Measurements from ENCODE around the gene GFRA1. TPM values are rescaled to one million over a fixed set of nuclear protein-coding genes. Genes with fewer than 3 reads are reported as not detected.
"Not testable (repeated sequence)": the region's sequence is repeated elsewhere in the genome, so short reads cannot be mapped to it uniquely, and the experiment has no call there.

GFRA1 gene
- total and polyA plus RNA-seq, 2 of the 8 experiments (the other 6 are each of a cell fraction or from before 2014, with no cell fraction given) = 1.1 to 2.0 TPM

GRCh38 chr10:116035406-116035805 lies 237.6 kb downstream of the GFRA1 start:
- H3K23me2 ChIP-seq (ENCODE audit: low read depth, low read length) = not testable (repeated sequence)

More at GRCh38 chr10:116035406-116035805, 237.6 kb downstream of the GFRA1 start:
- H3K27me3 ChIP-seq (replicated peaks in 1 of 4; ENCODE audit: control insufficient read depth in 3 of 4, extremely low read depth in 1 of 4, insufficient read depth in 3 of 4, low read length in 3 of 4); CTCF ChIA-PET (ENCODE audit: partially characterized antibody); H3K56ac ChIP-seq (replicated peaks; ENCODE audit: insufficient read length, low read depth, low read length); H3K18ac ChIP-seq (ENCODE audit: extremely low read depth, low read length); H3K4ac ChIP-seq (replicated peaks; ENCODE audit: insufficient read length, low read depth, low read length); H3K79me1 ChIP-seq (ENCODE audit: low read depth, low read length); H2AFZ ChIP-seq (ENCODE audit: low read length); H4K5ac ChIP-seq (ENCODE audit: insufficient read length, low read depth, low read length); H2AK5ac ChIP-seq (ENCODE audit: low read depth, low read length); H3K79me2 ChIP-seq (ENCODE audit: control insufficient read depth in 1 of 2, insufficient read depth in 2 of 2, low read length in 2 of 2); H3K9ac ChIP-seq (replicated peaks in 1 of 4; ENCODE audit: extremely low read depth in 1 of 4, low read depth in 3 of 4, low read length in 3 of 4); POLR2A ChIA-PET (ENCODE audit: partially characterized antibody); H3K9me3 ChIP-seq (ENCODE audit: insufficient read depth in 2 of 2, low read depth in 1 of 2, low read length in 1 of 2); H3K4me1 ChIP-seq (replicated peaks in 1 of 4; ENCODE audit: control insufficient read depth in 3 of 4, insufficient read depth in 4 of 4, low read length in 3 of 4); H2BK15ac ChIP-seq (ENCODE audit: low read length); H3K14ac ChIP-seq (ENCODE audit: insufficient read length); H3K36me3 ChIP-seq (ENCODE audit: control insufficient read depth in 2 of 4, insufficient read depth in 4 of 4, low read length in 3 of 4); H3K4me3 ChIP-seq (ENCODE audit: extremely low read depth in 1 of 4, insufficient read depth in 2 of 4, low read depth in 3 of 4, low read length in 4 of 4); H2BK20ac ChIP-seq (ENCODE audit: low read length); H3K27ac ChIP-seq (ENCODE audit: low read depth, low read length); H2BK120ac ChIP-seq (replicated peaks; ENCODE audit: low read depth, low read length); H4K8ac ChIP-seq (ENCODE audit: extremely low read depth, insufficient read depth, low read length); H4K91ac ChIP-seq (replicated peaks; ENCODE audit: insufficient read length, low read length); DNase-seq (ENCODE audit: low read depth in 1 of 2, low spot score in 2 of 2); H4K20me1 ChIP-seq (replicated peaks in 1 of 2; ENCODE audit: control insufficient read depth in 1 of 2, insufficient read depth in 2 of 2, low read length in 2 of 2); H2BK5ac ChIP-seq (ENCODE audit: low read depth, low read length); FAIRE-seq; H3K23ac ChIP-seq (ENCODE audit: insufficient read length); H2BK12ac ChIP-seq (ENCODE audit: low read depth, low read length); H3K4me2 ChIP-seq (ENCODE audit: insufficient read depth in 1 of 2, low read depth in 2 of 2, low read length in 2 of 2): not testable (repeated sequence)
